Measurements from ENCODE around the gene SLC31A1. TPM values are rescaled to one million over a fixed set of nuclear protein-coding genes. Genes with fewer than 3 reads are reported as not detected.

Gene SLC31A1
- total and polyA plus RNA-seq, 2 of the 13 experiments (the other 11 are each of a cell fraction or from before 2014, with no cell fraction given) = 62.9 to 70.0 TPM

GRCh38 chr9:113219969-113220368 is 1.4 kb upstream of the SLC31A1 start (continued):
- no peak for TF ChIP-seq FUBP1 (CRISPR knock-in tag; IDR thresholded peaks at IDR 0.05; ENCODE audit: borderline replicate concordance)
- TF ChIP-seq ZNF343 (CRISPR knock-in tag; IDR thresholded peaks at IDR 0.05) = no peak
- no peak for TF ChIP-seq ZNF136 (CRISPR knock-in tag; IDR thresholded peaks at IDR 0.05; ENCODE audit: low read depth)
- no peak for TF ChIP-seq SMAD9 (CRISPR knock-in tag; IDR thresholded peaks at IDR 0.05)
- TF ChIP-seq ZNF362 (CRISPR knock-in tag; IDR thresholded peaks at IDR 0.05; ENCODE audit: borderline replicate concordance) = no peak
- no peak for TF ChIP-seq ZBTB43 (CRISPR knock-in tag; conservative IDR thresholded peaks at IDR 0.05)

GRCh38 chr9:113220467-113221002 is 809 bp upstream of the SLC31A1 start:
- no peak for FAIRE-seq
- CTCF ChIA-PET (ENCODE audit: low intra/inter-chr PET ratio, low total read pairs) = no interaction called here
- Histone ChIP-seq H4K20me1 (ENCODE audit: insufficient read depth, low read length) (no peaks in the 10 kb centered on the region), H3K9ac (ENCODE audit: insufficient read depth, low read depth, low read length) (peak overlapping the region; percentile 87), H2AFZ (ENCODE audit: low read length) (no peak overlapping the region), H3K27me3 (ENCODE audit: control insufficient read depth in 1 of 2, insufficient read depth in 2 of 2, low read length in 2 of 2) (peaks cover 0 to 3% of the 10 kb centered on the region in 2 experiments; a peak in 1 of 5 replicates), H3K27ac (ENCODE audit: extremely low read length, insufficient read depth, low read length) (peak overlapping the region; percentile 78), H3K4me3 (replicated peaks in 1 of 3; ENCODE audit: insufficient read depth in 1 of 3, low read depth in 2 of 3, low read length in 3 of 3) (peak overlapping the region; percentile 90 to 92 (median 91)), H3K4me2 (ENCODE audit: low read depth, low read length) (peak overlapping the region; percentile 85), H3K36me3 (replicated peaks in 1 of 2; ENCODE audit: control insufficient read depth in 1 of 2, insufficient read depth in 2 of 2, low read length in 2 of 2) (no peaks in the 10 kb centered on the region; a peak in 1 of 5 replicates), H3K4me1 (ENCODE audit: insufficient read depth, low read length) (peaks cover 46% of the 10 kb centered on the region), H3K9me3 (ENCODE audit: low read length) (no peaks in the 10 kb centered on the region), H3K79me2 (ENCODE audit: insufficient read depth, low read length) (peaks cover 77% of the 10 kb centered on the region)
- in situ Hi-C loops (cut with HindIII; ENCODE audit: extremely low pct_ligation_motif_present, low pct_unique_long_range_greater_than_20kb) (no loop called here), intact Hi-C loops (cut with micrococcal nuclease; ENCODE audit: unreplicated experiment) (loop anchor here (2.0 to 5.0 kb wide), 4 partner anchors 42 to 83 kb away; partner anchors contain the start of genes CDC26, PRPF4 and SLC31A2)
- POLR2A ChIA-PET = interaction anchor here (0.6 to 2.8 kb wide), 12 partner anchors 8 to 741 kb away, joined by 3 to 40 read pairs (median 6); partner anchors contain the start of genes C9orf43, CDC26, POLE3 and PRPF4
- TSS peak; percentile 60 for BruUV-seq (replicated peaks)
- ATAC-seq = no peak
- DNase-seq (ENCODE audit: low spot score) = no peak
- 1% methylated on average over 9 of the region's 11 CpGs for WGBS (ENCODE audit: low lambda C conversion rate)
- TF ChIP-seq MED8 (CRISPR knock-in tag; IDR thresholded peaks at IDR 0.05; ENCODE audit: insufficient replicate concordance) (no peak), ZNF205 (CRISPR knock-in tag; IDR thresholded peaks at IDR 0.05) (peak; percentile 98), ZNF282 (IDR thresholded peaks at IDR 0.05; ENCODE audit: partially characterized antibody) (no peak), ZXDC (CRISPR knock-in tag; IDR thresholded peaks at IDR 0.05) (0 out of 2 replicates have a peak, but pooled peaks have one; percentile 67), PAXIP1 (CRISPR knock-in tag; conservative IDR thresholded peaks at IDR 0.05) (no peak)

All from HepG2 (cell line).